ENCODE results near the gene FGF6.
"Not testable (repeated sequence)": the region's sequence is repeated elsewhere in the genome, so short reads cannot be mapped to it uniquely, and the experiment has no call there.

The FGF6 gene

GRCh38 chr12:4445156-4446101, at the start of gene FGF6:
Gene FGF6 (minus strand): TSS chr12:4445815. CDS start chr12:4445570, 245 bp downstream.
- no peak for DNase-seq (ENCODE audit: low spot score)

- no peak for DNase-seq (ENCODE audit: low spot score)
Measured at GRCh38 chr12:4490973-4491372, 45.4 kb upstream of the FGF6 start.

GRCh38 chr12:4489556-4489955, 43.9 kb upstream of the FGF6 start:
- DNase-seq (ENCODE audit: low spot score) = no peak

GRCh38 chr12:4486980-4487379, 41.4 kb upstream of the FGF6 start:
- DNase-seq (ENCODE audit: low spot score) = no peak

GRCh38 chr12:4486049-4486699, 40.6 kb upstream of the FGF6 start:
- DNase-seq (ENCODE audit: low spot score) = no peak

GRCh38 chr12:4483885-4484823, 38.5 kb upstream of the FGF6 start:
- no peak for DNase-seq (ENCODE audit: low spot score)

- DNase-seq (ENCODE audit: low spot score) = no peak
Measured at GRCh38 chr12:4482936-4483335, 37.3 kb upstream of the FGF6 start.

- DNase-seq (ENCODE audit: low spot score) = no peak
Measured at GRCh38 chr12:4478933-4479332, 33.3 kb upstream of the FGF6 start.

GRCh38 chr12:4477129-4477528, 31.5 kb upstream of the FGF6 start:
- DNase-seq (ENCODE audit: low spot score) = no peak

GRCh38 chr12:4472046-4472445, 26.4 kb upstream of the FGF6 start:
- DNase-seq (ENCODE audit: low spot score) = no peak

GRCh38 chr12:4471256-4471655, 25.6 kb upstream of the FGF6 start:
- no peak for DNase-seq (ENCODE audit: low spot score)

GRCh38 chr12:4468994-4469393, 23.4 kb upstream of the FGF6 start:
- DNase-seq (ENCODE audit: low spot score) = no peak

- DNase-seq (ENCODE audit: low spot score) = no peak
Measured at GRCh38 chr12:4460761-4461160, 15.1 kb upstream of the FGF6 start.

GRCh38 chr12:4455849-4456248, 10.2 kb upstream of the FGF6 start:
- not testable (repeated sequence) for DNase-seq (ENCODE audit: low spot score)

GRCh38 chr12:4454315-4454860, 8.8 kb upstream of the FGF6 start:
- DNase-seq (ENCODE audit: low spot score) = no peak

- DNase-seq (ENCODE audit: low spot score) = no peak
Measured at GRCh38 chr12:4451694-4452093, 6.1 kb upstream of the FGF6 start.

GRCh38 chr12:4450551-4451112, 5.0 kb upstream of the FGF6 start:
- DNase-seq (ENCODE audit: low spot score) = no peak

- no peak for DNase-seq (ENCODE audit: low spot score)
Measured at GRCh38 chr12:4449851-4450221, 4.2 kb upstream of the FGF6 start.

GRCh38 chr12:4448943-4449850, 3.6 kb upstream of the FGF6 start:
- DNase-seq (ENCODE audit: low spot score) = no peak

- DNase-seq (ENCODE audit: low spot score) = no peak
Measured at GRCh38 chr12:4448371-4448940, 2.8 kb upstream of the FGF6 start.
